Vagina (tissue), 2 donors: ENCODE data around the gene CD151.

ENCODE experiments used
- POLR2AphosphoS5 ChIP-seq, 2 donors: sonication (generic); formaldehyde crosslinking; IDR thresholded peaks; one replicate each; pipeline ENCODE4 v1.9.0; 2017; ENCODE audit warnings: antibody characterized with exemption in 2 of 2, mild to moderate bottlenecking in 2 of 2, low read depth in 1 of 2; ENCODE audit not compliant: insufficient read depth in 1 of 2
- TF ChIP-seq, protein P1 (sequence below), 3 experiments: fragments of 450-650 bp in 2 of 3; fragments of 200-600 bp in 1 of 3; sonication (generic) in 1 of 3; IDR thresholded peaks; one replicate each; pipeline ENCODE4 v1.5.1; 2017 to 2019; ENCODE audit warnings: antibody characterized with exemption in 3 of 3, mild to moderate bottlenecking in 2 of 3, moderate library complexity in 2 of 3

DNA sequence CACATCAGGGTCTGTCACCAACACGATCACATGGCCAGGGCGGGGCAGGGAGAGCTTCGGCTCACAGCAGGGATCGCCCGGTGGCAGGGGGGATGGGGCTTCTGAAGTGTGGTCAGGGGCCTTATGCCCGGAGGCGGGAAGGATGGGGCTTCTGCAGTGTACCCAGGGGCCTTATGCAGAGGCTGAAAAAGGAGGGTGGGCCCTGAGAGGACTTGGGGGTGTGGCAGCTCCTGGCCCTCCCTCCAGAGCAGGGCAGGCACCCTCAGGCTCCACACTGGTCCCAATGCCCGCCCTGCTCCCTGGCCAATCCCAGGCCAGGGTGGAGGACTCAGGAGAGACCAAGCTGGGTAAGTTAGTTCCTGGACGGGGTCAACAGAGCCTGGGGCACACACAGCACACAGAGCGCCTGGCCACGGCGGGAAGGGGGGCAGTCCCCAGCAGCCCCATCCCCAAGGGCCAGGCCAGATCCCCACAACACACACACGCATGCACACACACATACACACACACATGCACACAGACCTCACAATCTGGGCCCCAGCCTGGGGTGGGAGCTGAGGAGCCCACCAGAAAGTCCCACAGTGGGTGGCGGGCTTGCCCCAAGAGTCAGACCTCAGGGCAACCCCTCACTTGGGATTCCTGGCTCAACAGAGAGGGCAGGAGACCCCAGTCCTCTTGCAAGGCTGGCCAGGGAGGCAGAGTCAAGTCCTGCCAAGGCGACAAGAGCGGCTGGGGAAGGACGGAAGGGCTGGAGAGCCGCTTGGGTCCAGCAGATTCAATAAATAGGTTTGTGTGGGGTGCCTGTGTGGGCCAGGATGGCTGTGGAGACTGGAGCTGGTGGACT lies 41.8 kb upstream of the CD151 start:
- TF ChIP-seq, protein P1, sequence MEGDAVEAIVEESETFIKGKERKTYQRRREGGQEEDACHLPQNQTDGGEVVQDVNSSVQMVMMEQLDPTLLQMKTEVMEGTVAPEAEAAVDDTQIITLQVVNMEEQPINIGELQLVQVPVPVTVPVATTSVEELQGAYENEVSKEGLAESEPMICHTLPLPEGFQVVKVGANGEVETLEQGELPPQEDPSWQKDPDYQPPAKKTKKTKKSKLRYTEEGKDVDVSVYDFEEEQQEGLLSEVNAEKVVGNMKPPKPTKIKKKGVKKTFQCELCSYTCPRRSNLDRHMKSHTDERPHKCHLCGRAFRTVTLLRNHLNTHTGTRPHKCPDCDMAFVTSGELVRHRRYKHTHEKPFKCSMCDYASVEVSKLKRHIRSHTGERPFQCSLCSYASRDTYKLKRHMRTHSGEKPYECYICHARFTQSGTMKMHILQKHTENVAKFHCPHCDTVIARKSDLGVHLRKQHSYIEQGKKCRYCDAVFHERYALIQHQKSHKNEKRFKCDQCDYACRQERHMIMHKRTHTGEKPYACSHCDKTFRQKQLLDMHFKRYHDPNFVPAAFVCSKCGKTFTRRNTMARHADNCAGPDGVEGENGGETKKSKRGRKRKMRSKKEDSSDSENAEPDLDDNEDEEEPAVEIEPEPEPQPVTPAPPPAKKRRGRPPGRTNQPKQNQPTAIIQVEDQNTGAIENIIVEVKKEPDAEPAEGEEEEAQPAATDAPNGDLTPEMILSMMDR (IDR thresholded peaks at IDR 0.05) = no peak
- TF ChIP-seq POLR2AphosphoS5 (IDR thresholded peaks at IDR 0.05; ENCODE audit: insufficient read depth in 1 of 2, low read depth in 1 of 2) = no peak
